ENCODE data around the gene CADM4. TPM values are rescaled to one million over a fixed set of nuclear protein-coding genes. Genes with fewer than 3 reads are reported as not detected.

Gene CADM4
- total and polyA plus RNA-seq, 11 donors: 4.6 to 13.2 (median 8.7) TPM

GRCh38 chr19:43612374-43612773 lies 27.3 kb downstream of the CADM4 start:
- TF ChIP-seq CTCF (IDR thresholded peaks at IDR 0.05): no peak
- no peak for TF ChIP-seq POLR2A (IDR thresholded peaks at IDR 0.05)
- ATAC-seq (no peak), DNase-seq (no peak)
- Histone ChIP-seq H3K9me3 (no peaks in the 10 kb centered on the region), H3K27me3 (no peaks in the 10 kb centered on the region), H3K27ac (no peak overlapping the region), H3K36me3 (peaks cover 0 to 44% (median 20%) of the 10 kb centered on the region in 9 donors), H3K4me1 (peaks cover 0 to 5% (median 0%) of the 10 kb centered on the region in 12 donors), H3K4me3 (no peak overlapping the region)
- intact Hi-C loops (cut with DNase I): no loop called here
- 93 to 98% (median 96%) methylated on average over 12 of the region's 12 CpGs for WGBS, 4 donors

- Histone ChIP-seq H3K9me3 (no peaks in the 10 kb centered on the region), H3K4me1 (peaks cover 0 to 5% (median 0%) of the 10 kb centered on the region in 12 donors), H3K27ac (no peak within 1 kb of the TSS), H3K4me3 (no peak within 1 kb of the TSS), H3K36me3 (peaks cover 0 to 50% (median 24%) of the 10 kb centered on the region in 9 donors), H3K27me3 (no peaks in the 10 kb centered on the region)
- no peak for TF ChIP-seq POLR2A (IDR thresholded peaks at IDR 0.05)
- TF ChIP-seq CTCF (IDR thresholded peaks at IDR 0.05): no peak
- ATAC-seq (no peak), DNase-seq (no peak)
- intact Hi-C loops (cut with DNase I): no loop called here
- 86 to 97% (median 89%) methylated on average over 3 of the region's 3 CpGs for WGBS, 4 donors
These were observed 27.9 kb downstream of the CADM4 start, which contains the start of gene SRRM5 for GRCh38 chr19:43611788-43612187. SRRM5 (plus strand) TSS chr19:43612088; CDS start chr19:43612122, 34 bp downstream.

GRCh38 chr19:43610493-43610892 lies 29.2 kb downstream of the CADM4 start:
- WGBS, 4 donors: 71 to 80% (median 78%) methylated on average over 3 of the region's 3 CpGs
- intact Hi-C loops (cut with DNase I): no loop called here

GRCh38 chr19:43609872-43610271 lies 29.8 kb downstream of the CADM4 start:
- Histone ChIP-seq H3K9me3 (no peaks in the 10 kb centered on the region), H3K27ac (no peak overlapping the region), H3K4me1 (peaks cover 0 to 8% (median 0%) of the 10 kb centered on the region in 12 donors), H3K27me3 (no peaks in the 10 kb centered on the region), H3K4me3 (no peak overlapping the region), H3K36me3 (peaks cover 0 to 54% (median 30%) of the 10 kb centered on the region in 9 donors)
- no peak for TF ChIP-seq CTCF (IDR thresholded peaks at IDR 0.05)
- no peak for TF ChIP-seq POLR2A (IDR thresholded peaks at IDR 0.05)
- ATAC-seq: no peak
- WGBS, 4 donors: 77 to 88% (median 84%) methylated on average over 7 of the region's 7 CpGs
- no peak for DNase-seq
- intact Hi-C loops (cut with DNase I): no loop called here

More at GRCh38 chr19:43610493-43610892, 29.2 kb downstream of the CADM4 start:
- H3K4me3 ChIP-seq: no peak overlapping the region
- no peaks in the 10 kb centered on the region for H3K9me3 ChIP-seq
- no peaks in the 10 kb centered on the region for H3K27me3 ChIP-seq
- no peak for DNase-seq
- peaks cover 0 to 54% (median 30%) of the 10 kb centered on the region in 9 donors for H3K36me3 ChIP-seq
- no peak for TF ChIP-seq POLR2A (IDR thresholded peaks at IDR 0.05)
- no peak for TF ChIP-seq CTCF (IDR thresholded peaks at IDR 0.05)
- no peak overlapping the region for H3K27ac ChIP-seq
- H3K4me1 ChIP-seq: peaks cover 0 to 5% (median 0%) of the 10 kb centered on the region in 12 donors
- ATAC-seq: no peak
